Spleen (tissue), 7 donors: ENCODE measurements around the gene LRBA.

Source experiments
- POLR2A ChIP-seq, 3 donors: fragments of 450-650 bp; IDR thresholded peaks; one replicate each; pipeline ENCODE4 v1.5.1; 2017; ENCODE audit warnings: antibody characterized with exemption in 3 of 3, mild to moderate bottlenecking in 1 of 3
- POLR2AphosphoS5 ChIP-seq, 3 donors: sonication (generic); formaldehyde crosslinking; IDR thresholded peaks; one replicate each; pipeline ENCODE4 v1.5.1; 2017; ENCODE audit warnings: antibody characterized with exemption in 3 of 3
- TF ChIP-seq, protein P1 (sequence below), 11 experiments: fragments of 200-600 bp in 7 of 11; fragments of 450-650 bp in 4 of 11; sonication (generic) in 4 of 11; IDR thresholded peaks in 8 of 11; conservative IDR thresholded peaks in 3 of 11; 1 replicate in 7 of 11; 2 replicates in 4 of 11; pipeline versions ENCODE4 v1.4.0 to v1.8.0; 2016 to 2021; ENCODE audit warnings: antibody characterized with exemption in 11 of 11, inconsistent platforms in 4 of 11, mild to moderate bottlenecking in 1 of 11
- donor health status: DM: no; HTN: no; CAD: no; lungs with moderate emphysema.
- donor health status: DM: no; HTN: no; CAD: no.
- donor health status: DM: no; HTN: no; CAD: no.

DNA sequence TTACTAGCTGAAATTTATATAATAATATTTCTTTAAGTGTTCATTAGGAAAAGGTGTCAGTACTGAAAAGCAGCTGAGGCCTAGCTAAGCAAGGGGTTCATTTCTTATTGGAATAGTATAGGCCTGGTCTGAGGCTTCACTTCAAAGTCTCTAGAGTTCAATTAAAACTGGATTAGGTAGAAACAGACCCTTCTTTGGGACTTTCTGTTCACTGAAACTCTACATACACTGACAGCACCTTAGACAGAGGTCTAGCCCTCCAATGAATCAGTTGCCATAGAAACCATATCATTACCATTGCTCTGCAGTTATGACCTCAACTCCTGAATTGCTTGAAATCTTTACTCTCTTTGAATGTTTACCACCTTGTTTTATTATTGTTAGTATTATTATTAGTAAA, 519.5 kb downstream of the LRBA start:
- TF ChIP-seq, protein P1, sequence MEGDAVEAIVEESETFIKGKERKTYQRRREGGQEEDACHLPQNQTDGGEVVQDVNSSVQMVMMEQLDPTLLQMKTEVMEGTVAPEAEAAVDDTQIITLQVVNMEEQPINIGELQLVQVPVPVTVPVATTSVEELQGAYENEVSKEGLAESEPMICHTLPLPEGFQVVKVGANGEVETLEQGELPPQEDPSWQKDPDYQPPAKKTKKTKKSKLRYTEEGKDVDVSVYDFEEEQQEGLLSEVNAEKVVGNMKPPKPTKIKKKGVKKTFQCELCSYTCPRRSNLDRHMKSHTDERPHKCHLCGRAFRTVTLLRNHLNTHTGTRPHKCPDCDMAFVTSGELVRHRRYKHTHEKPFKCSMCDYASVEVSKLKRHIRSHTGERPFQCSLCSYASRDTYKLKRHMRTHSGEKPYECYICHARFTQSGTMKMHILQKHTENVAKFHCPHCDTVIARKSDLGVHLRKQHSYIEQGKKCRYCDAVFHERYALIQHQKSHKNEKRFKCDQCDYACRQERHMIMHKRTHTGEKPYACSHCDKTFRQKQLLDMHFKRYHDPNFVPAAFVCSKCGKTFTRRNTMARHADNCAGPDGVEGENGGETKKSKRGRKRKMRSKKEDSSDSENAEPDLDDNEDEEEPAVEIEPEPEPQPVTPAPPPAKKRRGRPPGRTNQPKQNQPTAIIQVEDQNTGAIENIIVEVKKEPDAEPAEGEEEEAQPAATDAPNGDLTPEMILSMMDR (IDR thresholded peaks at IDR 0.05 in 8 of 11, conservative IDR thresholded peaks at IDR 0.05 in 3 of 11), result no peak
- TF ChIP-seq POLR2AphosphoS5 (IDR thresholded peaks at IDR 0.05), result no peak
- no peak for TF ChIP-seq POLR2A (IDR thresholded peaks at IDR 0.05)
